ENCODE data around the gene SBDS. TPM values are rescaled to one million over a fixed set of nuclear protein-coding genes. Genes with fewer than 3 reads are reported as not detected.
A peak's percentile ranks its signal among the peaks of the same experiment; 100 is the strongest.
"Not testable (repeated sequence)": the region's sequence is repeated elsewhere in the genome, so short reads cannot be mapped to it uniquely, and the experiment has no call there.

The SBDS gene
- total RNA-seq, result 100 to 1,000 TPM; 102 to 112 TPM

- H3K9ac ChIP-seq (ENCODE audit: low read depth in 2 of 2, low read length in 2 of 2), result peak within 1 kb of the TSS; percentile 76 to 87
- peak within 1 kb of the TSS; percentile 53 for H3K4me3 ChIP-seq
- H3K27ac ChIP-seq, result peak within 1 kb of the TSS; percentile 86
- H3K36me3 ChIP-seq, H3K27me3 ChIP-seq, H3K4me1 ChIP-seq, H3K9me3 ChIP-seq: not testable (repeated sequence)
- peak; percentile 96 for DNase-seq
- intact Hi-C loops (cut with DNase I), result loop anchor here (10.0 kb wide), 2 partner anchors 50 to 150 kb away; no protein-coding TSS in a partner anchor
Measured at GRCh38 chr7:66995050-66995776, at the start of gene SBDS. Gene SBDS (minus strand): TSS chr7:66995586. CDS start chr7:66995417, 169 bp downstream.

GRCh38 chr7:67043559-67043930 is 48.2 kb upstream of the SBDS start:
- H3K27me3 ChIP-seq; DNase-seq; H3K9me3 ChIP-seq; H3K9ac ChIP-seq (ENCODE audit: low read depth in 2 of 2, low read length in 2 of 2); H3K4me3 ChIP-seq; intact Hi-C loops (cut with DNase I); H3K4me1 ChIP-seq; H3K27ac ChIP-seq; H3K36me3 ChIP-seq: not testable (repeated sequence)

GRCh38 chr7:67042781-67043558 is 47.6 kb upstream of the SBDS start:
- H3K27me3 ChIP-seq; H3K4me3 ChIP-seq; intact Hi-C loops (cut with DNase I); H3K27ac ChIP-seq; H3K36me3 ChIP-seq; H3K4me1 ChIP-seq; H3K9ac ChIP-seq (ENCODE audit: low read depth in 2 of 2, low read length in 2 of 2); H3K9me3 ChIP-seq: not testable (repeated sequence)
- DNase-seq, result peak; percentile 50

DNA sequence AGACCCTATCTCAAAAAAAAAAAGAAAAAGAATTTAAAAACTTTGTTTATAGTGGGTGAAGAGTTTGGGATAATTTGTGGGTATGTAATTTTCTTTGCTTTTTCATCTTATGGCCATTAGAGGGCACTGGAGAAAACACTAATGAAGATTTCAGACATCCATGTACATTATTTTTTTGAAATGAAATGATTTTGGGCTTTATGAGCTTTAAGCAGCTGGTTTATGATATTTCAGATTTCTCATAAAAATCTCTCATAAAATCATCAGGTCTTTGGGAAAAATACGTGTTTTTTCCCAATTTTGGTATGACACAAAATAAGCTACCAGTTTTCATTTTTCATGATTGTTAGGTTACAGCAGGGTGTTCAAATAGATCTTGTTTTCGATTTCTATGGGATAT is 45.4 kb upstream of the SBDS start:
- TF ChIP-seq, protein P1, sequence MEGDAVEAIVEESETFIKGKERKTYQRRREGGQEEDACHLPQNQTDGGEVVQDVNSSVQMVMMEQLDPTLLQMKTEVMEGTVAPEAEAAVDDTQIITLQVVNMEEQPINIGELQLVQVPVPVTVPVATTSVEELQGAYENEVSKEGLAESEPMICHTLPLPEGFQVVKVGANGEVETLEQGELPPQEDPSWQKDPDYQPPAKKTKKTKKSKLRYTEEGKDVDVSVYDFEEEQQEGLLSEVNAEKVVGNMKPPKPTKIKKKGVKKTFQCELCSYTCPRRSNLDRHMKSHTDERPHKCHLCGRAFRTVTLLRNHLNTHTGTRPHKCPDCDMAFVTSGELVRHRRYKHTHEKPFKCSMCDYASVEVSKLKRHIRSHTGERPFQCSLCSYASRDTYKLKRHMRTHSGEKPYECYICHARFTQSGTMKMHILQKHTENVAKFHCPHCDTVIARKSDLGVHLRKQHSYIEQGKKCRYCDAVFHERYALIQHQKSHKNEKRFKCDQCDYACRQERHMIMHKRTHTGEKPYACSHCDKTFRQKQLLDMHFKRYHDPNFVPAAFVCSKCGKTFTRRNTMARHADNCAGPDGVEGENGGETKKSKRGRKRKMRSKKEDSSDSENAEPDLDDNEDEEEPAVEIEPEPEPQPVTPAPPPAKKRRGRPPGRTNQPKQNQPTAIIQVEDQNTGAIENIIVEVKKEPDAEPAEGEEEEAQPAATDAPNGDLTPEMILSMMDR (IDR thresholded peaks at IDR 0.05), result peak; percentile 36
- H3K4me1 ChIP-seq; H3K27me3 ChIP-seq; H3K27ac ChIP-seq; H3K36me3 ChIP-seq; H3K9ac ChIP-seq (ENCODE audit: low read depth in 2 of 2, low read length in 2 of 2); H3K9me3 ChIP-seq; DNase-seq; intact Hi-C loops (cut with DNase I); H3K4me3 ChIP-seq: not testable (repeated sequence)

GRCh38 chr7:67036432-67037395 is 41.3 kb upstream of the SBDS start:
- H3K36me3 ChIP-seq; DNase-seq; H3K4me3 ChIP-seq; H3K4me1 ChIP-seq; H3K27ac ChIP-seq; H3K9me3 ChIP-seq; H3K27me3 ChIP-seq; H3K9ac ChIP-seq (ENCODE audit: low read depth in 2 of 2, low read length in 2 of 2); intact Hi-C loops (cut with DNase I): not testable (repeated sequence)

- Histone ChIP-seq H3K36me3 (no peaks in the 10 kb centered on the region), H3K27me3 (no peaks in the 10 kb centered on the region), H3K4me1 (no peaks in the 10 kb centered on the region), H3K27ac (no peak overlapping the region), H3K9ac (ENCODE audit: low read depth in 2 of 2, low read length in 2 of 2) (no peak overlapping the region), H3K9me3 (no peaks in the 10 kb centered on the region), H3K4me3 (no peak overlapping the region)
- TF ChIP-seq, protein P1 (IDR thresholded peaks at IDR 0.05), result no peak
- intact Hi-C loops (cut with DNase I), result no loop called here
- no peak for DNase-seq
Measured at GRCh38 chr7:67033251-67033650, 37.9 kb upstream of the SBDS start.

DNA sequence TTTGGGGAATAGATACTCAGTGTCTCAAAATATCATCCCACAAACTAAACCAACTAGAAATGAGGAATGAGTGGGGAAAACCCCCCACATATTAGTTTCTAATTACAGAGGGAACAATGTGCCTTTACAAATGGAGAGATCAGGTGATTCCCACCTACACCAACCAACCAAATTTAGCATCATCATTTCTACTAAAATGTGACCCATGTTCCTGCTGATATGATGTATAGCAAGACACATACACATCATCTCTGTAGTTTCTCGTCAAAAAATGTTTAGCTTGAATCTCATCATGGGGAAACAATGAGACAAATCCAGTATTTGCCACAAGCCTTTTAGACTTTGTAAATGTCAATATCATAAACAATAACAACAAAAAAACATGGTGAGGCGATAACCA is 36.3 kb upstream of the SBDS start:
- intact Hi-C loops (cut with DNase I), result not testable (repeated sequence)

GRCh38 chr7:67025459-67025858 is 30.1 kb upstream of the SBDS start:
- H3K9me3 ChIP-seq; H3K27me3 ChIP-seq; DNase-seq; H3K36me3 ChIP-seq; H3K4me1 ChIP-seq; intact Hi-C loops (cut with DNase I); H3K4me3 ChIP-seq; H3K9ac ChIP-seq (ENCODE audit: low read depth in 2 of 2, low read length in 2 of 2); H3K27ac ChIP-seq: not testable (repeated sequence)

More for the DNA sequence above, 36.3 kb upstream of the SBDS start:
- H3K27ac ChIP-seq; H3K9ac ChIP-seq (ENCODE audit: low read depth in 2 of 2, low read length in 2 of 2); H3K27me3 ChIP-seq; H3K4me3 ChIP-seq; DNase-seq; H3K9me3 ChIP-seq; H3K4me1 ChIP-seq; H3K36me3 ChIP-seq: not testable (repeated sequence)
